HG02759 (cell line): ENCODE data around the gene PHLDA2.

Source experiments
- ATAC-seq: cut with Tn5 transposase; IDR thresholded peaks from one replicate; pipeline ENCODE4 v1.9.1; 2021; ENCODE audit warnings: mild to moderate bottlenecking, moderate library complexity; ENCODE audit not compliant: unreplicated experiment

Gene PHLDA2

GRCh38 chr11:2930704-2931419 lies 1.6 kb upstream of the PHLDA2 start:
- peak; percentile 45 for ATAC-seq

DNA sequence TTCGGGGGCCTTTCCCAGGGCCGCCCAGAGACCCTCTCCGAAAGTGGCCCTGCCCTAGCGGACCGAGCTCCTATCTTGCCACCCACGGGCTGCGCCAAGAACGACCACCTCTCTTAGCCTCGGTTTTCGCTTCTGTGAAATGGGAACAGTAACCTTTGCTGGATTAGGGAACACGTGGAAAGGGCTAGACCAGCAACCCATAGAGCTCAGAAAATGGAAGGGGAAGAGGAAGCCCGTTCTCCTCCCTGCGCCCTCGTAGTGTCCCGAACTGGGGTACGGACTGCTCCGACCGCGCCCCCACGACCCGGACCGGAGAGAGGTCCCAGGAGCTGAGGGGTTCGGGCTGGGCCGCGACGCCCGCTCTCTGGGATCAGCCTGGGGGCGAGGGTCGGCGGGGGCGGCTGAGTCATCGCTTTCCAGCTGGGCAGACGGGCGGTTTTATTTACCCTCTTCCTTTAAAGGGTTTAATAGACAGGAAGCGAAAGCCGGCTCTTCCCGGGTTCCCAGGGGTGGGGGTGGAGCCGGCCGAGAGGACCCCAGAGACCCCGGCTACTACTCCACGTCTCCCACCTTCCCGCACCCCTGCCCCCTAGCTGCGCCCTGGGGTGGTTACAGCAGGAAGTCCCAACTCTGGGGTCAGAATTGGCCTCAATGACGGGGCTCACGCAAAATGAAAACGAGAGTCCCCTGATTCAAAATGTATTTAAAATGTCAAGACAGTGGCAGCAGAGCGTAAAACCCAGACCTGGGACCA lies 907 bp upstream of the PHLDA2 start:
- peak; percentile 26 for ATAC-seq

GRCh38 chr11:2929531-2929949 lies 320 bp upstream of the PHLDA2 start:
- ATAC-seq = no peak

- no peak for ATAC-seq
These were observed 1.2 kb downstream of the PHLDA2 start for GRCh38 chr11:2927851-2928604.

GRCh38 chr11:2927121-2927800 lies 2.0 kb downstream of the PHLDA2 start:
- ATAC-seq = no peak

DNA sequence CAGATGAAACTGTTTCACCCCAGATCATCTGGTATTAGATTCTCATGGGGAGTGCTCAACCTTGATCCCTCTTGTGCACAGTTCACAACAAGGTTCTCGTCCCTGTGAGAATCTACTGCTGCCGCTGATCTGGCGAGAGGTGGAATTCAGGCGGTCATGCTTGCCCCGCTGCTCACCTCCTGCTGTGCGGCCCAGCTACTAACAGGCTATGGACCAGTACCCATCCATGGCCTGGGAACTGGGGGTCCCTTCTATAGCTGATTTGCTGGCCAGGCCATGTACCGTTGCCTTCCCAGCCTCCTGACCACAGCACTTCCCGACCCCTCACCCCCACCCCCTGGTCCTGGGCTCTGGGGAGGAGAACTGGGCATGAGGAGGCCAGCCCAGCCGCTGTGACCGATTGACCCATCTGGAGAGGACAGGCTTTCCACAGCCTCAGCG lies 2.6 kb downstream of the PHLDA2 start:
- ATAC-seq = no peak

DNA sequence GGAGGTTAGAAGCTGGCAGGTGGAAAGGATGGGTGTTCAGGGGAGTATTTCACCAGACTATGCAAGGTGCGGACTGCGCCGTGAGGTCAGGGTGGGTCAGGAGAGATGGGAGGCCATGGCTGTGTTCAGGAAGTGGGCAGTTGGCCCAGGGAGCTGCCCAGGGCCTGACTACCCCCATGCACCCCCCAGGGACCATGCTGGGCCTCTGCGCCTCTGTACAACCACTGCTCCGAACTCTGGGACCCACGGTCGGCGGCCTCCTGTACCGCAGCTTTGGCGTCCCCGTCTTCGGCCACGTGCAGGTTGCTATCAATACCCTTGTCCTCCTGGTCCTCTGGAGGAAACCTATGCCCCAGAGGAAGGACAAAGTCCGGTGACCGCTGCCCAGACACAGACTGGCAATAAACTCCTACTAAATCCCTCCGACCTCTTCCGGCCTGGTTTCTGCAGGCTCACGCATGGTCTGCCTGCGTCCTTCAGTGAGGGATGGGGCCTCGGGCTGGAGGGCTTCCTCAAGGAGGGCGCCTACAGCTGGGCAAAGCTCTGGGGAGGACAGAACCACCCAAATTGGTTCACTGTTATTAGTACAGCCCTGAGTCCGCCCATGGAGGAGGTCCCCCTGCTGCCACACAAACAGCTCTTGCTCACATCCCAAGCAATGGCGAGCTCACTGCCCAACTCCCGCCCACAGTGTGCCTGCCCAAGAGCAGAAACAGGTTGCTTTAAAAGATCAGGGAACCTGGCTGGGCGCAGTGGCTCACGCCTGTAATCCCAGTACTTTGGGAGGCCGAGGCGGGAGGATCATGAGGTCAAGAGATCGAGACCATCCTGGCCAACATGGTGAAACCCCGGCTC lies 4.2 kb downstream of the PHLDA2 start:
- no peak for ATAC-seq

GRCh38 chr11:2924381-2924780 lies 4.8 kb downstream of the PHLDA2 start:
- no peak for ATAC-seq

DNA sequence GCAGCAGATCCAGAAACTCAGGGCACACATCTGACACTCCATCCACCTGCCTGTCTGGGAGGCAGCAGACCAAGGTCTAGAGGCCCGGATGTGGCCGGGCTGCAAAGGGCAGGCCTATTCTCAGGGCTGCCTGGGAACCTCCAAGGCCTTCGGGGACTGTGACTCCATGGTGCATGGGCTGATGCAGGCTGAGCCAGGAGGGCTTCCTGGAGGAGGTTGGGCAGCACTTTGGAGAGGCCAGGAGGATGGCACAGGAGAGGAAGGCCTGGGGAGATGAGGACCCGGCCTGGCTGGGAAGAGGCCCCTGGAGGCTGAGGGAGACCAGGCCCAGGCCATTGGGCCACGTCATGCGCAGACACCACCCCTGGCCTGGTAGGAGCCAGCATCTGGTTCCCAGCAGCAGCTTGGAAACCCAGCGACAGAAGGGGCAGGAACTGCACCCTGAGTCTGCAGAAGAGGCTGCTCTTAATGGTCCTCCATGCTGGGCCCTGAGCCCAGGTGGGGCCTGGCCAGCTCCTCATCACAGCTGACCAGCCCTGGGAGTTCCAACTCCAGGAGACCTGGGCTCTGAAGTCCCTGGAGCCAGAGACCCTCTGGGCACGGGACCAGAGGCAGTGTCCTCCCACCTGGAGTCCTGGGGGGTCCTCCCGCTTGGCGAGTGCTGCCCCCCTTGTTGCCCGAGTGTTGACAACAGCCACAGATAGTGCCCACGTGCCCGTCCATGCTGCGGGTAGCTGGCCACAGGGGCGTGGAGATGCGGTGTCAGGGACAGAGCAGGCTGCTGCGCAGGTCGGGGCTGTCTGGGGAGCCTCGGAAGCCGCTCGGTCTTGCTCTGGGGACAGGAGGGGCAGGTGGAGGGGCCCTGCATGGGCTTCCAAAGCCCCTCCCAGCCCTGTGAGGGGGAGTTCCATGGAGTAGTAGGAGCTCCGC lies 5.5 kb downstream of the PHLDA2 start:
- no peak for ATAC-seq

DNA sequence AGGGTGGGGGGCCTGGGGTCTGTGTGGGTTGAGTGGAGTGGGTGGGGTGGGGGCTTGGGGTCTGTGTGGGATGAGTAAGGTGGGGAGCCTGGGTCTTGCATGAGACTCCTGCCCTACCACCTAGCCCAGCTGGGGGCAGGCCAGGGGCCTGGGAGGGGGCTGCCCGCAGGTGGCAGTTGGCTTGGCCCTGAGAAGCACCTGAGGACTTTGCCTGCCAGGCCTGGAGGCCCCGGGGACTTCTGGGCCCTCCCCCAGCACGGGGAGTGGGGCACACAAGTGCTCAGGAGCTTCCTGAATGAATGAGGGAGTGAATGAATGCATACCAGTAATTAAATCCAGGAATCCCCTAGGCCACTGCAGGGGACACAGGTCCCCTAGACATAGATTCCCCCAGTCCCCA lies 6.6 kb downstream of the PHLDA2 start:
- ATAC-seq = no peak

DNA sequence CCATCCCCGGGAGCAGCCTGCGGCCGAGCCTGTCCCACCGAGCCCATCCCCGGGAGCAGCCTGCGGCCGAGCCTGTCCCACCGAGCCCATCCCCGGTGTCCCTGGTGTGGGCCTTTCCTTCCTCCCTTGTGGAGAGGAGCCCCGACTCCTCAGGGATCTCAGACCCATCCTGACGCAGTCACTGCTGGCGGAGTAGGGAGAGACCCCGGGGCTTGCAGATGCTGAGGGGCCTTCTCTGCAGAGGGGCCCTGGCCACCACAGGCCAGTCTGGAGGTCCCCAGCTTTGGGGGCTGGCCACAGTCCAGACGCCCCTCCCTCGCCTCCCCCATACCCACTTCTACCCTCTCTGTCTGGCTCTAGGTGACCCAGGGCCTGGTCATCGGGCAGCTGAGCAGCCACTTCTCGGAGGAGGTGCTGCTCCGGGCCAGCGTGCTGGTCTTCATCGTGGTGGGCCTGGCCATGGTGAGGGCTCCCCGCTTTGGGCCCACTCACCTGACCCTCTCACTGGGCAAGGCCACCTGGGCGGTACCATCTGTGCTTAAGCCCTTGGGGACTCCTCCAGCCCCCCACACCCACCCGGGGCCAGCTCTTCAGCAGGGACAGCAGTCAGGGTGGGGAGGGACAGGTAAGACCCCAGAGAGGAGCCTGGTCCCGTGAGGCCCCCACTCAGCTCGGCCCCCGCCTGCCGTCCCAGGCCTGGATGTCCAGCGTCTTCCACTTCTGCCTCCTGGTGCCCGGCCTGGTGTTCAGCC lies 7.3 kb downstream of the PHLDA2 start:
- ATAC-seq = no peak

- no peak for ATAC-seq
These were observed 8.0 kb downstream of the PHLDA2 start for GRCh38 chr11:2921261-2921660.

DNA sequence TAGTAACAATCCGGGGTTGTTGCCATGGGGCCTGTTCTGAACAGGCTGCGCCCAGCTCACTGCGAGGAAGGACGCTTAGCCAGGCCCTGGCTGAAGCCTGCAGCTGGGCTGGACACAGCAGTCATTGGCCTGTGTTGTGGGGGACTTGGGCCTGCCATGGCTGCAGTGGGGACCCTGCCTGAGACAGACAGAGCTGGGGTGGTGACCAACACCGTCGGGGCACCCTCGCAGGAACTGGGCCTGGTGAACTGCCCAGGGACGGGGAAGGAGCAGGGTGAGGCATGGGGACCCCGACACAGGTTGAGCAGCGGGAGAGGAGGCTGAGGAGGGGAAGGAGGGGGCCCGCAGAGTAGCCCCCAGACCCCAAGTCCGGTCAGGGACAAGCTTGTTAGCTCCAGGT lies 8.9 kb downstream of the PHLDA2 start:
- ATAC-seq = no peak

DNA sequence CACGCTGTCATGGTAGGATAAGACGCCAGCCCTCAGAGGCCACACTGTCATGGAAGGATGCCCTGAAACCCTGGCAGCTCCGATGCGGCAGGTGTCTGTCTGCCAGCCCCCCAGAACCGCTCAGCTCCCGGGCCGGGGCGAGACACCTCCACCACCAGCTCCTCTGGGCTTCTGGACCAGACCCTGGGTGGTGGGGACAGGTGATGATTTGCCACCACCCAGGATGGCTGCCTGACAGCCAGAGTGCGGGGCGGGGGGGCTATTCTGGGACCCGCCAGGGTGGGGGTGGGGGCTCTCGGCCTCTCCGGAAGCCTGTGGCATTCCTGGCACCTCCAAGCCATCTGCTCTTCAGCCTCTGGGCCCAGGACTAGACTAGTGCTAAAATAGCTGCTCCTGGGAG lies 9.4 kb downstream of the PHLDA2 start:
- ATAC-seq = no peak

DNA sequence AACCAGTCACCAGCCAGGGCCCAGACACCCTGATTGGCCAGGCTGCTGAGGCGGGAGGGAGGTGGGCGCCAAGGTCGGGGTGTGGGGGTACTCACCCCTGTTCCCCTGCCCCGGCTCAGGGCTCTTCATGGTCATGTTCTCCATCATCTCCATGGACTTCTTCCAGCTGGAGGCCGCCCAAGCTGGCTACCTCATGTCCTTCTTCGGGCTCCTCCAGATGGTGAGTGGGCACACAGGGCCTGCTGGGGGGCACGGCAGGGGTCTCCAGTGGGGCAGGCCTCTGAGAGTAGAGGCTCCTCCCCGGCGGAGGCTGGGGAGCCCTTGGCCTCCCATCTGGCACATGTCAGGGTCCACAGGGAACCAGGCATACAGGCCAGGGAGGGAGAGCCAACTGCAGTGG lies 10.0 kb downstream of the PHLDA2 start:
- no peak for ATAC-seq

- no peak for ATAC-seq
These were observed 11.3 kb downstream of the PHLDA2 start for GRCh38 chr11:2917842-2918490.

GRCh38 chr11:2916892-2917645 lies 12.2 kb downstream of the PHLDA2 start:
- ATAC-seq = no peak
